GM19395 (cell line): ENCODE measurements around the gene DIPK1B.

Experiments used
- ATAC-seq: cut with Tn5 transposase; IDR thresholded peaks from one replicate; pipeline ENCODE4 v1.9.1; 2021; ENCODE audit warnings: mild to moderate bottlenecking, moderate library complexity; ENCODE audit not compliant: unreplicated experiment

The DIPK1B gene

DNA sequence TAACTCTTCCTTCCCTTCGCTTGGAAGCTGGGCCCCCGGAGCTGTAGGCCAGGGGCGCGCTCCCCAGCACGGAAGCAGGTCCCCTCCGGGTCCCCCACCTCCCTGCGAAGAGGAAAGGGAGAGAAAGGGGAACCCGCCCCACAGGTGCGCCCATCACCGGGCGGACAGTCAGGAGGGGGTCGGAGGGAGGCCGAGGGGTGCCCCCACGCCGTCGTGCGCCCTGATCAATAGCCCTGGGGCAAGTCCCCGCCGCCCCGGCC lies 25.9 kb upstream of the DIPK1B start:
- peak; percentile 16 for ATAC-seq

DNA sequence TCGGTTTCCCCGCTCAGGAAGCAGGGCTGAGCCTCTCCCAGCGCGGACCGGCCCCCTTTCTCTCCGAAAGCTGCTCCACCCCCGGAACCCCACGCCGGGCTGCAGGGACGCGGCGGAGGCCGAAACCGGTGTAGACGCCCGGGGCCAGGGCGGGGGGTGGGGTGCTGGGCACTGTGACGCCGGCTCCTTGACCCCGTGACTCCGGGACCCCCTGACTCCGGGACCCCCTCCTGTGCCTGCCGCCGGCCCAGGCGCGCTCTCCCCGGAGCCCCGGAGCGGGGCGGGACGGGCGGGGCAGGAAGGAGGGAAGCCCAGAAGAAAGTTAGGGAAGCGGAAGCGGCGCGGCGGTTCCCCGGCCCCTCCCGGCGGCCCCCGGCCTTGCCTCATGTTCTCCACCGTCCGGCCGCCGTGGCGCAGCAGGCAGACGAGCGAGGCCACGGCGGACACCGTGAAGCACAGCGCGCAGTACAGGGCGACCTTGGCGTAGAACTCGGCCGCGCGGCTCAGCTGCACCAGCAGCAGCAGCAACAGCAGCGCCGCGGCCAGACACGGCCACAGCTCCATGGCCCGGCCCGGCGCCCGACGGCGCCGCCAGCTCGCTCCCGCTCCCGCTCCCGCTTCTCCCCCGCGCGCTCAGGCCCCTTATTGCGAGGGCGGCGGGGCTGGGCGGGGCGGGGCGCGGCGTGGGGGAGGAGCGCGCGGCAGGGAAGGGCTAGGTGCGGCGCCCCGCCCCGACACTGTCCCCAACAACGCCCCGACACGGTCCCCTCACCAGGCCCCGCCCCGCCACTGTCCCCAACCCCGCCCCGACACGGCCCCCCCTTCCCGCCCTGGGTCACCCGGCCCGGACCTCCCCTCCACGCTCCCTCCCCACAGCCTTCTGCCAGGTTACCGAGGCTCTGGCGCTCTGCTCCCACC lies 25.3 kb upstream of the DIPK1B start, which contains the start of gene AGPAT2:
TSS of gene AGPAT2 (minus strand) at position 664 of the 918 bp plus-strand sequence. CDS start at position 564, 100 bp downstream.
- peak; percentile 51 for ATAC-seq

DNA sequence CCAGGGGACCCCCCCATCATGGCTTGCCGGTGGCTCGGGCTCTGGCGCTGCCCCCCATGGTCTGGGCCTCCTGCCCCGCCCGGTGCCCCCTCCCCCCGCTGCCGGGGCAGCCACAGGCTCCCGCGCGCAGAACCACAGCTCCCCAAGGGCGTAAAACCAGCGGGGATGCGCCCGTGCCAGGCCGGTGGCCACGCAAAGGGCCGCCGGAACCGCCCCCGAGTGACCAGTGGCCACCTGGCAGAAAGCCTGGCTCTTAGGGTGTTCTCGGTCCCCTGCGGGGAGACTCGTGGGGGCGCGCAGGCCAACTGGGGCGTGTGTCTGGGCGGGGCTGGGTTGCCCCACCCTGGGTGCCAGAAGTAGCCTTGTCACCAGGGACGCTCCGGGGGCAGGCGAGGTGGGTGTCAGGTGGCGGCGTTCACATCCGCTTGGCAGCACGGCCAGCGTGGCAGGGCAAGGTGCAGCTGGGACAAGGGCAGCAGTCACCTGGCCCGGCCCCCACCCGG lies 24.6 kb upstream of the DIPK1B start:
- ATAC-seq: no peak

DNA sequence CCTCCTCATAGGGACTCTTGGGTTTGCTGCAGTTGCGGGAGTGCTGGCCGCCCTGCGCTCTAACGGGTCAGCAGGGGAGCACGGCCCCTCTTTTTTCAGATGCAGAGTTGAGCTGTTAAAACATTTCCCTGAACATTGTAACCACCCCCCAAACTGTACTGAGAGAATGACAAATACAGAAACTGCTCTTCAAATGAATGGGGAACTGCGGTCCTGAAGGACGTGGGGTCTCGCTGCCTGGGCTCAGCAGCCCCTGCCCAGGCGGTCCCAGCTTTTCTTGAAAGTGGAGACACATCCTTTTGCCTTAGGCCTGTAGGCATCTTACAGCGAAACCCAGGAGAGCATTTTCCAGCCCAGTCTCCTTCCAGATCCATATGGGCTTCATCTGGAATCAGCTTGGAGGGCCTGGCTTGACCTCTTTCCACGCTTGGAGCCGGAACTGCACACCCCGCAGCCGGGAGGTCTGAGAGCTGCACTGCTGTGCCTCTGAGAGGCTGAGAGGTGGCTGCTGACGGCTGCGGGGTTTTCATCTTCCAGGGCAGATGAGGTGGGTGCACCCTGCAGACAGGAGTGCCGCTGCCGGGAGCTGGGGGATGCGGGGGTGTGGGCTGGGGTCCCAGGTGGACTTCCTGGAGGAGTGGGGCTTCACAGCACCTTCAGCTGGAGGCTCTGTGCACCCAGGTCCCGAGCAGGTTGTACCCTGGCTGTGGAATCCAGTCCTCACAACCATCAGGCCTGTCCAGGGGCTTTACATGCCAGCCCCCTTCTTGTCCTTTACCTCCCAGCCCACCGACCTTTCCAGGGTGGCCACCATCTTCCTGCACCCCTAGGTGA lies 23.9 kb upstream of the DIPK1B start:
- ATAC-seq: no peak

DNA sequence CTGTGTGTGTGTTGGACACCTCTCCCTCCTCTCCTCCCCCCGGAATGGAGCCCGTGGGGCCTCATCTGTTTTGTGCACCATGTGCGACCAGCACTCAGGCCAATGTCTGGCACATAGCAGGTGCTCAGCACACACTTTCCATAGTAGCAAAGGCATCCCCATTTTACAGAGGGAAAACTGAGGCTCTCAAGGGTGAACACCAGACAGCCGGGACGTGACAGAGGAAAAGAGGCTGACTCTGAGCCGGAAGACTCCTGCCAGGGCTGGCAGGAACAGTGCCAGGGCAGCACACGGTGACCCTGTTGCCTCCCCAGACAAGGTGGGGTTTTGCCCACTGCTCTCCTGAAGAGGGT lies 23.3 kb upstream of the DIPK1B start:
- ATAC-seq: no peak

DNA sequence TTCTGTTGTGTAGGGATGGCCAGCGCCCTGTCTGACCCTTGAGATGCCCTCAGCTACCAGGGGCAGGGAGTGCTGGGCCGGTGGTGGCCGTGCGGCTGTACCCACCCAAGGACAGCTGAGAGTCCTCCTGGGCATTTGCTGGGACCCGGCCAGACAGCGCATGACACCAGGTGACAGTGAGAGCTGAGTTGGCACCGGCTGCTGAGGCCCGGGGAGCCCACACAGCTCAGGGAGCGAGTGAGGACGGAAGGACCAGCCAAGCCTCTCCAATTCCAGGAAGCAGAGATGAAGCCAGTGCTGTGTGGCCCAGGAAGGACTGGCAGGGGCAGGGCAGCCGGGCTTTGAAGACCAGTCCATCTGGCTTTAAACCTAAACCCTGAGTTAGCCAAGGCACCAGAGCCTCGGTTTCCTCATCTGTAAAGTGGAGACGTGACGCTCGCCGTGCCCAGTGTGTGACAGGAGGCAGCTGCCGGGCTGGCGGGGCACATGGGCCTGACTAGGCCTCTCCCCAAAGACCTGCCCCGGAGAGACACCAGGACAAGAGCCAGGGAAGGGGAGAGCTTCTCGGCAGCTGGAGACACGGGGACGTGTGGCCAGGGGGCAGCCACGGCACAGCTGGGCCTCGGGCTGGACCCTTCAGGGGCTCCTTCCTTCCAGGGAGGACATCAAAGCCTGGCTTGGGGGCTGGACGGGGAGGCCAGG lies 22.1 kb upstream of the DIPK1B start:
- no peak for ATAC-seq

DNA sequence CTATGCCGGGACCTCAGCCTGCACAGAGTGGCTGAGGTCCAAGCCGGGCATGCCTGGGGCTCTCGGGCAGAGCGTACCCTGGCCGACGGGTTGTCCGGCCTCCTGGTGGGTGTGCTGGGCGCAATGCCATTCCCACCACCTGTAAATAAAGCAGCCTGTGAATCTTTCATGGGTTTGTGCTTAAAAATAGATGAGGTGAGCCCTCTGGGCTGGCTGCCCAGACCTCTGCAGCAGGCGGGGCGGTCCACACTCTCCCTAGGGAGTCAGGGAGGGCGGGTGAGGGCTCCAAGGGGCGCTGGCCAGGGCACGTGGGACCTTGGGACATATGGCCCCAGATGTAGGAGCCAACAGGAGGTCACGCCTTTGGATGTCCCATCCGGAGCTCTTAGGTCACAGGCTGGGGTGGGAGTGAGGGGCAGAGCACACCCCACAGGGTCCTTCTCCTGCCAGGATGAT lies 21.5 kb upstream of the DIPK1B start:
- no peak for ATAC-seq

DNA sequence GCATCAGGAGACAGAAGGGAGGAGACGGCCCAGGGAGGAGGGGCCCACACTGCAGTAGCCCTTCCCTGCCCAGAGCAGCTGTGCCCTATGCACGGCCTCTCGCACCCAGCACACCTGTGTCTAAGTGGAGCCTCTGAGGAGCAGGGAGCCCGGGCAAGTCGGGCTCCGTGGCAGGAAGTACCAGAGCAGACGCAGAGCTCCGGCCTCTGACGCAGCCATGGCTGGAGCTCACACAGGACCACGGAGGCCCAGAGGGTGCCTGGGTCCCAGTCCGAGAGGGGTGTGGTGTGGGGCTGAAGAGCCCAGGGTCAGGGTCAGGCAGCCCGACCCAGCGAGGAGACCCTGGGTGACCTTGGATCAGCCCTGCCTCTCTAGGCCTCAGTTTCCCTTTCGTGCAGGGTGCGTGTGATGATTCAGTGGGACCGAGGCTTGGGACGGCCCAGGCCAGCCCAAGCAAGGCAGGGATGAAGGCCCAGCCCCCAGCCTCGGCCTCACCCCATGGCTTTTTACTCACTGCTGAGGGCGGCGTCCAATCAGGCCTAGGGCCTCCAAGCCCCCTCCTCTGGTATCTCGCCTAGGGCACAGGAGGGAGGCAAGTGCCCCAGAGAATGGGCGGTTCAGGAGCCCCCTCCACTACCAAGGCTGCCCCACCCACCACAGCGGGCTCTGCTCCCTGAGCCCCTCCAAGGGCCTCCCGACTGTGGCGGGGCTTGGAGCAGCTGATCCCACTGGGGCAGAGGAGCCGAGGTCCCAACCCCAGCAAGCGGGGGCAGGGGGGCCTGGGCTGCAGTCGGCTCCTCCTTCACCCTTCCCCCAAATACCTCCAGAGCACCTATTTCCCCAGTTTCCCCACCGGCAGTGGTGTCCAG lies 20.8 kb upstream of the DIPK1B start:
- no peak for ATAC-seq

DNA sequence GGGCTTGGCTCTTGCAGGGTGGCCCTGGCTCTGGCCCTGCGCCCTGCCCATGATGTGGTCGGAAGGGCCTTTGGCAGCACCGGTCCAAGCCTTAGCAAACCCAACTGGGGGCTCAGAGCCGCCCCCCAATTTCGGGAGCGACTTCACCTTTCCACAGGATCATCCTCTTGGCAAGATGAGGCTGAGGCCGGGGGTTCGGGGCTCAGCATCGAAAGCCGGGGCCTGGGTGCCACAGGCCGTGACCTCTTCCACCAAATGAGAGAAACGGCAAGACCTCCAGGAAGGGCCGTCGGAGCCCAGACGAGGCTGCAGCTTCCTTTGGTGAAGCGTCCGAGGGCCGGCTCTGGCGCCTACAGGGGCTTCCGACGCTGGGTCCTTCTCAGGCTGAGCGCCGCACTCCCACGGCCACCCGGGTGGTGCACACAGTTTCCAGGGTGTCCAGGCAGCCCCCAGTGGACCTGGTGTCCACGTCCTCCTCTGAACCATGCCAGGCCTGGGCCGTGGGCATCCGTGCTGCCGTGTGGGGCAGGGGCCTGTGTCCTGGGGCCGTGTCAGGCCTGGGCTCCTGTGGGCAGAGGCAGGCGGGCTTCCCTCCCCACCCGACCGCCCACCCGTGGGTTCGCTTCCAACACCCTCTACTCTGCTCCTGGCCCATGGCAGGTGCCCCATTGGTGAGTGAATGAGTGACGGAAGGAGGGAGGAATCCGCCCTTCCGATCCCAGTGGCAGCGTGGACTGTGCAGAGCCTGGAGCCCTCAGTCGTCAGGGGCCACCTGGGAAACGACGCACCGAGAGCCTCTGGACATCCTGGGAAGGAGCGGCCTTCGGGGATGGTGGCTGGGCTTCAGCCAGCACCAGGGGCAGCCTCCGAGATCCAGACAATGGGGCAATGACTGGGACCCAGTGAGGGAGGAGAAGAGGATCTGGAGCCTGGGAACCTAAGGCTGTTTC lies 19.9 kb upstream of the DIPK1B start:
- ATAC-seq: no peak

DNA sequence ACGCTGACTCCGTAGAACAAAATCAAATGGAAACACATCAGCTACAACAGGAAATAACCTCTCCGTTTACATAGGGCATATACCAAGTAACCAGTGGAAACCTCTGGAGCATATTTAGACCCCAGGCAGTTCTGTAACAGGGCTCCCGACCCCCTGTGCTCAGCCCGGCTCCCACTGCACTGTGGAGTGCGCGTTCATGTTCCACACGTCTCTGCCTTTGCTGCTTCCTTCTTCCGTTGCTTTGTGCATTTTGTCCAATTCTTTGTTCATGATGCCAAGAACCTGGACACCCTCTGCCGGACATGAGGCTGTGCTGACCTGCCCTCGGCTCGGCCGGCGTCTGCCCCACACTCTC lies 19.3 kb upstream of the DIPK1B start:
- ATAC-seq: no peak

DNA sequence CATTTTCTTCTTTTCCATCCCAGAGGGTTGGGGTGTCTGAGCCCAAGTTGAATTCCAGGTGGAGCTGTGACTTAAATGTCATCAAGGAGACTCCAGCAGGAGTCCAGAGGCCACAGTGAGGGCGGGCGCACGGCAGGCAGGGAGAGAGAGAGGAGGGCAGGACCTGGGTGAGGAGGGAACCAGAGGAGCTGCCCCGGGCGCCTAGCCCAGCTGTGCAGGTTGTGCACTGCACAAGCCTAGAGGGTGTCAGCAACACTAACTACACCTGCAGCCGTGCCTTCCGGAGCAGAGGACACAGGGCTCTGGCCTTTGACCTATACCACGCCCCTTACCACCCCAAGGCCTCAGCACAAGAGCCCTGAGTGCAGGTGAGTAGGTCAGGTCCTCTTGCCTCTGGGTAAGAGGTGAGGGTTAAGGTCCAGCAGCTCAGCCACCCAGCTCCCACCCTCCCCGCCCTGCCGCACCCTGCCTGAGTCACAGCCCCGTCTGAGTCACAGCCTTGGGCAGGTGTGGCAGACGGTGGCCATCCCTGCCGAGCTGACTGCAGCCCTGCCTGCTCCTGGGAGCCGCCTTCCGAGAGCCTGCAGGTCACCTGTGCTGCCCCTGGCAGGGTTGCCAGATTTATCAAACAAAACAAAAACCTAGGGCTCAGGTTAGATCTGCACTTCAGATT lies 18.7 kb upstream of the DIPK1B start:
- no peak for ATAC-seq

DNA sequence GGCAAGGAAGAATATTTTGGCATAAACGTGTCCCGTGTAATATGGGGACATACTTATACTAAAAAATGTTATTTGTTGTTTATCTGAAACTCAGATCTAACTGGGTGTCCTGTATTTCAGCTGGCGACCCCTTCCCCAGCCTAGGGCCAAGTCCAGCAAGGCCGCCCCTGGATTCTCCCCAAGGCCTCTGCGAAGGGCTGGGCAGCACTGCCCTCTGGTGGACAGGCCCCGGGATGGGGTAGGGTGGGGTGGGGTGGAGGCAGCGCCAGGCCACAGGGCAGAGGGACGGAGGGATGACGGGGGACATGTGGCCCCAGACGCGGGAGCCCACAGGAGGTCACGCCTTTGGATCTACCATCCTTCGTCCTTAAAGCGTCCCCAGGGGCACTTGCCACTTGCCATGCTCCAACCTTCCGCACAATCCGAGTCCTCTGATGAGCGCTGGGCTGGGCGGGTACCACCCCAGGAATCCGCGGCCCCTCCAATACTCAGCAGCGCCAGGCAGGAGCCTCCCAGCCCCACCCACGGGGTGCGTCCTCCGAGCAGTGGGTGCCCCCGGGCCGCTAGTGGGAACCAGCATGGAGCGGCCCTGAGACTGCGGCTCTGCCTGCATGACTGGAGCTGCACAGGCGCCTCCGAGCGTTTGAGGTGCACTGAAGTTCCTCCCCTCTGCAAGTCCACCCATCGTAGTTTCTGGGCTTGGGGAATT lies 18.1 kb upstream of the DIPK1B start:
- no peak for ATAC-seq

DNA sequence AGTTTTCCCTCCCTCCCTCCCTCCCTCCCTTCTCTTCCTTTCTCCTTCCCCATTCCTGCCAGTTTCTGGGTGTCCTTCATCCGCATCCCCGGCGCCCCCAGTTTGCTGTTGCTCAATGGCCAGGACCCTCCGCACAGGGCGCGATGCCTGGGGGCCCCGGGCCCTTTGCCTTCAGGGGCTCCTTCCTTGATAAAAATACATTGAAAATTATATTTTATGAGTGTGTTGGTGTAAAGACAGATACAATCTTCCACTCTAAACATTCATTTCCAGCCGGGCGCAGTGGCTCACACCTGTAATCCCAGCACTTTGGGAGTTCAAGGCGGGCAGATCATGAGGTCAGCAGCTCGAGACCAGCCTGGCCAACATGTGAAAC lies 17.5 kb upstream of the DIPK1B start:
- no peak for ATAC-seq

DNA sequence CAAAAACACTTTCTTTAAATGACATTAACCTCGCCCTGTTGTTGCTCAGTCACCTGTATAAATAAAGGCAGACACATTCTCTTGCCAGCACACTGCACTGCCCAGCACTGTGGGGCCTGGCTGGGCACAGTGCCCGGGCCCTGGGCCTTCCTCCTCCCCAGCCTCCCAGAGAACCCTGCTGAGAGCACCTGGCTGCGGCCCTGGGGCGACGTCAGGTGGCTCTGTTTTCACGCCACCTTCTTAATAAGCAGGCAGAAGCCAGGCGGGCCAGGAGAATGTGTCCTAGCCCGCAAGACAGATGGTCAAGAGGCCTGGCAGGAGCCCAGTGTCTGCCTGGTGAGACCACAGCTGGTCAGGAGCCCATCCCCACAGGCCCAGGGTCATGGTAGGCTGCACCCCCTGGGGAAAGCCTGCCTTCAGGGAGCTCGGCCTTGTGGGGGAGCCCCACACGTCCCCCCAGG lies 16.9 kb upstream of the DIPK1B start:
- no peak for ATAC-seq

DNA sequence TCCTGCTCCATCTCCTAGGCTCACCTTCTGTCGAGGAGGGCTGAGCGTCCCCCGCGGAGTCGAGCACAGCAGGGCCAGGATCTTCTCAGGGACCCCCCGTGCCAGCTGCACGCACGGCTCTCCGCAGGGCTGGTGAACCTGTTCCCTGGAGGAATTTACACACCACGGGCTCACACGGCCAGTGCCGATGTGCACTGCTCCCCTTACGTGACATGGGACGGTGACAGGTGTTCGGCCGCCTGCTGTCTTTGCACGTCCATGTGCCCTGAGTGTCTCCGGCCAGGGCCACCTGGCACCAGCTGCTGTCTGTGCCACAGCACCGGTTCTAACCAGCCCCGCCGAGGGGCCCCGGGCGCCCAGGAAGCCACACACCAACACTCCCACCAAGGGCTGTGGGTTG lies 16.4 kb upstream of the DIPK1B start:
- no peak for ATAC-seq

DNA sequence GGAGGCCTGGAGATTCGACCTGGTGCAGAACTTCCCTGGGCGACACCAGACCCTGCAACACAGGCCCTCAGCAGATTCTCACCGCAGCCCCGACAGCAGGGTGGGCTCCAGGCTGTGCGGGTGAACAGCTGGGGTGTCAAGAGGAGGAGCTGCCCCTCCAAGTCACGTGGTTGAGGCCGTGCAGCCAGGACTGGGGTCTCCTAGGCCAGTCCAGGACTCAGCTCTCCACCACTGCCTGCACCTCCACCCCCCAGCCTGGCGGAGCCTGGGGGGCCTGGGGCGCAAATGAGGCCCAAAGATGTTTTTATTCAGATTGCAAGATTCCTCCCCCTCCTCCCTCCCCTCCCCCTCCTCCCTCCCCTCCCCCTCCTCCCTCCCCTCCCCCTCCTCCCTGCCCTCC lies 15.9 kb upstream of the DIPK1B start:
- ATAC-seq: no peak

DNA sequence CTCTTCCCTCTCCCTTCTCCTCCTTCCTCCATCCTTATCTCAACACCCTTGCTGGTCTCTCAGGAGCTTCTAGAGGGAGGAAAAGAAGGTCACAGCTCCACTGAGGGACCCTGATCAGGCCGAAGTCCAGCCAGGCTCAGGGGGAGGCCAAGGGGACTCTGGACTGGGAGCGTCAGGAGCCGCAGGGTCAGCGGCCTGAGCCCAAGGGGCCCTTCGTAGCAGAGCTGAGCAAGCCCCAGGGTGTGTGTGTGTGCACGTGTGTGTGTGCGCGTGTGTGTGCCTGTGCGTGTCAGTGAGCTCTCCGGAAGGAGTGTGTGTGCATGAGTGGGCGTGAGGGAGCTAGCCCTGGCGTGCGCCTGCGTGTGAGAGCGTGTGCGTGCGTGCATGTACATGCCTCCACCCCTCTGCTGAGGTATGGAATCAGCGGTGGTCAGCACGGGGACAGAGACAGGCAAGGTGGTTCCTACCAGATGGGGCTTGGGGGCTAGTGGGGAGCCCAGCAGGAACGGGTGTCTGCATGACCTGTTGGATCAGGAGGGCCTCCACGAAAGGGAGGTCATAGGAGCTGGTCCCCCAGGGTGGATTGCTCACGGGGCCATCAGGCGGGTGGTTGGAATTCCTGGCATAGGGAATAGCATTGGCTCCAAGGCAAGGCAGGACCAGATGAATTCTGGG lies 15.1 kb upstream of the DIPK1B start:
- no peak for ATAC-seq
